Cardiac fibroblast (primary cell): ENCODE data around the gene IL5RA.

Experiments
- DNase-seq, 2 donors: peaks; one replicate each; pipeline versions ENCODE4 v3.0.0 to v3.0.0-alpha.2; 2010; ENCODE audit warnings: low read depth in 2 of 2
- H3K4me3 ChIP-seq, 2 donors: replicated peaks in 1 of 2; 1 replicate in 1 of 2; 2 replicates in 1 of 2; pipeline ENCODE4 v1.5.1; 2011; ENCODE audit warnings: low read depth in 2 of 2, low read length in 2 of 2, mild to moderate bottlenecking in 2 of 2, moderate library complexity in 1 of 2
- CTCF ChIP-seq: IDR thresholded peaks from one replicate; pipeline ENCODE4 v1.5.1; 2011; ENCODE audit warnings: low read depth, mild to moderate bottlenecking, low read length, inconsistent platforms

IL5RA gene

GRCh38 chr3:3137526-3137925, 27.4 kb upstream of the IL5RA start:
- no peak for TF ChIP-seq CTCF
- H3K4me3 ChIP-seq, result no peak overlapping the region
- DNase-seq, result no peak

- no peak for TF ChIP-seq CTCF
- peak in 1 of 2 donors; percentile 49 for DNase-seq
Observed at GRCh38 chr3:3134750-3135448, 24.7 kb upstream of the IL5RA start.

GRCh38 chr3:3133500-3133899, 23.3 kb upstream of the IL5RA start:
- no peak for DNase-seq
- no peak for TF ChIP-seq CTCF
- no peak overlapping the region for H3K4me3 ChIP-seq

More at GRCh38 chr3:3134750-3135448, 24.7 kb upstream of the IL5RA start:
- no peak overlapping the region for H3K4me3 ChIP-seq

GRCh38 chr3:3129579-3129978, 19.4 kb upstream of the IL5RA start:
- no peak for DNase-seq
- TF ChIP-seq CTCF, result no peak
- no peak overlapping the region for H3K4me3 ChIP-seq

- TF ChIP-seq CTCF, result no peak
- H3K4me3 ChIP-seq, result peak overlapping the region; percentile 90 to 97
- peak in 1 of 2 donors; percentile 15 for DNase-seq
Observed at GRCh38 chr3:3127432-3128010, 17.3 kb upstream of the IL5RA start.

GRCh38 chr3:3126477-3127431, 16.6 kb upstream of the IL5RA start, which contains the start of gene TRNT1:
Gene TRNT1 (plus strand): TSS chr3:3126940. CDS start chr3:3129041, 2,101 bp downstream.
- TF ChIP-seq CTCF, result no peak
- DNase-seq, result peak; percentile 93 to 97
- H3K4me3 ChIP-seq, result peak within 1 kb of the TSS; percentile 90 to 97
